Endothelial cell of umbilical vein (primary cell): ENCODE results near the gene TRIM10. TPM values are rescaled to one million over a fixed set of nuclear protein-coding genes. Genes with fewer than 3 reads are reported as not detected.

Experiments
- BruUV-seq: library from RNA; stranded (reverse); fragments of 400-500 nt; replicated peaks from 2 replicates; lab custom pipeline; 2021; lab: Mats Ljungman, UMichigan
- CTCF ChIA-PET: fragments of 300-600, 350-600 bp; sonication (Branson Sonifier 250); formaldehyde crosslinking; loops from one replicate; lab custom pipeline; 2021; ENCODE audit warnings: antibody characterized with exemption, inconsistent platforms; lab: Charles Lee
- POLR2A ChIA-PET: fragments of 300-600, 350-600 bp; sonication (Branson Sonifier 250); formaldehyde crosslinking; loops from one replicate; lab custom pipeline; 2021; ENCODE audit warnings: antibody characterized with exemption, inconsistent platforms; lab: Charles Lee
- DNase-seq: peaks from one replicate; pipeline ENCODE4 v3.0.0-alpha.2; 2011; ENCODE audit warnings: low read depth, low spot score
- FAIRE-seq: peaks from 2 replicates; lab custom pipeline; 2011; peaks lifted over from hg19 to GRCh38; lab: Jason Lieb, UNC
- H2AFZ ChIP-seq: 2 replicates; pipeline ENCODE4 v1.6.0; 2012; ENCODE audit warnings: low read depth, low read length, control low read depth, inconsistent platforms
- H3K27ac ChIP-seq: 2 replicates; pipeline ENCODE4 v1.5.1; 2011; ENCODE audit warnings: low read depth, mild to moderate bottlenecking, control low read depth, low read length, moderate library complexity; ENCODE audit not compliant: insufficient read depth
- H3K27me3 ChIP-seq, 2 experiments: 2 replicates each; pipeline versions ENCODE4 v1.6.0 to v1.6.1; 2011; ENCODE audit warnings: low read length in 2 of 2, mixed read lengths in 1 of 2; ENCODE audit not compliant: control insufficient read depth in 2 of 2, insufficient read depth in 2 of 2
- H3K36me3 ChIP-seq, 2 experiments: 2 replicates in 1 of 2; 3 replicates in 1 of 2; pipeline ENCODE4 v1.5.1; 2011; ENCODE audit warnings: low read length in 2 of 2, mild to moderate bottlenecking in 1 of 2, moderate library complexity in 1 of 2; ENCODE audit not compliant: control insufficient read depth in 2 of 2, insufficient read depth in 2 of 2; ENCODE audit errors: extremely low read depth in 1 of 2
- H3K4me1 ChIP-seq: 3 replicates; pipeline ENCODE4 v1.5.1; 2011; ENCODE audit warnings: mild to moderate bottlenecking, low read length; ENCODE audit not compliant: control insufficient read depth, insufficient read depth; ENCODE audit errors: extremely low read depth
- H3K4me2 ChIP-seq: 2 replicates; pipeline ENCODE4 v1.6.1; 2011; ENCODE audit warnings: low read length, control low read depth, mixed read lengths; ENCODE audit not compliant: insufficient read depth
- H3K4me3 ChIP-seq, 3 experiments: fragments of 200-600 bp in 1 of 3; sonication (generic), shearing (Covaris generic) in 1 of 3; replicated peaks in 1 of 3; 2 replicates each; pipeline ENCODE4 v1.5.1; 2011 to 2016; ENCODE audit warnings: control low read depth in 3 of 3, low read length in 3 of 3, mild to moderate bottlenecking in 2 of 3, inconsistent platforms in 1 of 3, low read depth in 1 of 3, moderate library complexity in 1 of 3; ENCODE audit not compliant: insufficient read depth in 1 of 3
- H3K79me2 ChIP-seq: 2 replicates; pipeline ENCODE4 v1.6.0; 2012; ENCODE audit warnings: low read length, inconsistent platforms; ENCODE audit not compliant: control insufficient read depth, insufficient read depth
- H3K9ac ChIP-seq: replicated peaks from 2 replicates; pipeline ENCODE3; 2011; ENCODE audit warnings: low read length, control low read depth; ENCODE audit not compliant: insufficient read depth; ENCODE audit errors: extremely low read depth
- H3K9me1 ChIP-seq: replicated peaks from 3 replicates; pipeline ENCODE4 v1.6.0; 2011; ENCODE audit warnings: mild to moderate bottlenecking, low read length; ENCODE audit not compliant: control insufficient read depth, insufficient read depth; ENCODE audit errors: extremely low read depth
- H3K9me3 ChIP-seq: replicated peaks from 2 replicates; pipeline ENCODE4 v1.5.1; 2012; ENCODE audit warnings: low read length, inconsistent platforms; ENCODE audit not compliant: control insufficient read depth, insufficient read depth
- H4K20me1 ChIP-seq: replicated peaks from 2 replicates; pipeline ENCODE3; 2011; ENCODE audit warnings: mild to moderate bottlenecking, low read length; ENCODE audit not compliant: control insufficient read depth, insufficient read depth; ENCODE audit errors: extremely low read depth
- CTCF ChIP-seq, 2 donors: IDR thresholded peaks; 1 replicate in 1 of 2; 2 replicates in 1 of 2; pipeline ENCODE4 v1.5.1; 2011; ENCODE audit warnings: low read length in 2 of 2, mild to moderate bottlenecking in 2 of 2, moderate library complexity in 2 of 2, control low read depth in 1 of 2, inconsistent platforms in 1 of 2, low read depth in 1 of 2; ENCODE audit not compliant: insufficient read depth in 1 of 2; ENCODE audit errors: extremely low read depth in 1 of 2
- EZH2 ChIP-seq: IDR thresholded peaks from 2 replicates; pipeline ENCODE4 v1.6.1; 2012; ENCODE audit warnings: borderline replicate concordance, low read depth, mild to moderate bottlenecking, moderate library complexity, low read length, inconsistent platforms; ENCODE audit not compliant: severe bottlenecking
- FOS ChIP-seq: IDR thresholded peaks from 2 replicates; pipeline ENCODE4 v1.6.1; 2011; ENCODE audit warnings: mild to moderate bottlenecking, low read length, moderate library complexity, borderline replicate concordance; ENCODE audit not compliant: insufficient read depth
- GATA2 ChIP-seq: IDR thresholded peaks from 2 replicates; pipeline ENCODE4 v1.7.0; 2011; ENCODE audit warnings: low read depth, mild to moderate bottlenecking, moderate library complexity, mixed read lengths, low read length; ENCODE audit not compliant: insufficient read length, insufficient read depth
- JUN ChIP-seq: IDR thresholded peaks from 2 replicates; pipeline ENCODE4 v1.6.1; 2011; ENCODE audit warnings: borderline replicate concordance, low read depth; ENCODE audit not compliant: insufficient read length, insufficient read depth
- MYC ChIP-seq: IDR thresholded peaks from one replicate; pipeline ENCODE4 v1.6.1; 2011; ENCODE audit warnings: mild to moderate bottlenecking, low read depth, low read length
- POLR2A ChIP-seq: IDR thresholded peaks from 2 replicates; pipeline ENCODE4 v1.6.1; 2012; ENCODE audit warnings: low read depth, mild to moderate bottlenecking, control low read depth, low read length
- POLR2AphosphoS5 ChIP-seq: IDR thresholded peaks from 2 replicates; pipeline ENCODE4 v1.6.1; 2012; ENCODE audit warnings: low read depth, mild to moderate bottlenecking, control low read depth, low read length, moderate library complexity; ENCODE audit not compliant: insufficient read depth
- dilution Hi-C: fragments of 300-500 bp; cut with MboI; formaldehyde crosslinking; loops from one replicate; pipeline ENCODE4 v1.15.0; 2019; ENCODE audit warnings: low sequenced_read_pairs; ENCODE audit not compliant: extremely low pct_ligation_motif_present
- intact Hi-C: fragments of 100-400 bp; cut with micrococcal nuclease; formaldehyde crosslinking; loops from one replicate; pipeline ENCODE4 v1.10.0; 2022
- polyA plus RNA-seq, 4 experiments: library from polyadenylated mRNA; depleted of rRNA in 3 of 4; stranded (reverse) in 3 of 4; unstranded in 1 of 4; fragments of >200 nt; gene quantifications; 2 replicates each; pipeline versions ENCODE4 v1.2.1 to v1.2.3, GENCODE V29; 2011 to 2012; ENCODE audit warnings: missing spikeins in 1 of 4
- total RNA-seq: library from RNA; stranded (reverse); gene quantifications from 2 replicates; pipeline ENCODE4 v1.2.3, GENCODE V29; 2021
- TF ChIP-seq, protein P1 (sequence below): IDR thresholded peaks from 2 replicates; pipeline ENCODE4 v1.6.1; 2011; ENCODE audit not compliant: insufficient read depth, insufficient read length

The TRIM10 gene
- total and polyA plus RNA-seq, 2 donors (not counting 3 experiments of a cell fraction or from before 2014, with no cell fraction given): not detected

DNA sequence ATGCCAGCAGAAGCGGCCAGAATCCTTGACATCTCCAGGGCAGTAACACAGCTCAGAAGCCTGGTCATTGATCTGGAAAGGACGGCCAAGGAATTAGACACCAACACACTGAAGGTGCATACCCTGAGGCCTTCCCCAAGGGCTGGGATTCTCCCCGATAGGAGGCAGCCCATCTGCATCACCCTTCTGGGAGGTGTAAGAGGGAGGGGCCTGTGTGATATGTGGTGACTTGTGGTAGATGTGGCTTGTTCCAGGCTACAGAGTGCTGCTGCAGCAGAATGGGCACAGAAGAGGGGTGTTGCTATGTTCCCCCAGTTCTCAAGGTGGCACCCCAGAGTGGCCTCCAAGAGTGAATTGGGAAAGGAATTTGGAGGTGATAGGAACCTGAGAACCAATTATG lies 13.9 kb downstream of the TRIM10 start:
- Histone ChIP-seq H3K9me1 (no peaks in the 10 kb centered on the region), H3K27ac (no peak overlapping the region), H3K4me1 (no peaks in the 10 kb centered on the region), H3K9ac (no peak overlapping the region), H2AFZ (no peak overlapping the region), H3K9me3 (no peaks in the 10 kb centered on the region), H3K4me3 (no peak overlapping the region), H3K4me2 (no peak overlapping the region), H3K27me3 (peaks cover 12 to 33% of the 10 kb centered on the region in 2 experiments), H4K20me1 (no peaks in the 10 kb centered on the region), H3K79me2 (no peaks in the 10 kb centered on the region), H3K36me3 (no peaks in the 10 kb centered on the region)
- BruUV-seq: no TSS peak
- POLR2A ChIA-PET: no interaction called here
- CTCF ChIA-PET: interaction anchor here (1.9 kb wide), 1 partner anchor 16 kb away, joined by 9 read pairs; no protein-coding TSS in a partner anchor
- TF ChIP-seq POLR2AphosphoS5 (no peak), FOS (no peak), MYC (no peak), EZH2 (no peak), JUN (no peak), POLR2A (no peak), CTCF (IDR thresholded peaks at IDR 0.05; ENCODE audit: extremely low read depth in 1 of 2, insufficient read depth in 1 of 2, low read depth in 1 of 2, low read length in 2 of 2) (no peak), GATA2 (no peak)
- TF ChIP-seq, protein P1, sequence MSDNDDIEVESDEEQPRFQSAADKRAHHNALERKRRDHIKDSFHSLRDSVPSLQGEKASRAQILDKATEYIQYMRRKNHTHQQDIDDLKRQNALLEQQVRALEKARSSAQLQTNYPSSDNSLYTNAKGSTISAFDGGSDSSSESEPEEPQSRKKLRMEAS: no peak
- DNase-seq (no peak), FAIRE-seq (no peak)
- dilution Hi-C loops (no loop called here), intact Hi-C loops (no loop called here)
